Fibroblast of lung (primary cell): ENCODE results near the gene LYPD6.

Experiments used
- CTCF ChIP-seq, 2 donors: IDR thresholded peaks in 1 of 2; conservative IDR thresholded peaks in 1 of 2; 1 replicate in 1 of 2; 2 replicates in 1 of 2; pipeline ENCODE4 v1.5.1; 2011 to 2012; ENCODE audit warnings: low read length in 2 of 2, control low read depth in 1 of 2, inconsistent platforms in 1 of 2, low read depth in 1 of 2, mild to moderate bottlenecking in 1 of 2
- EZH2 ChIP-seq: IDR thresholded peaks from 2 replicates; pipeline ENCODE4 v1.5.1; 2012; ENCODE audit warnings: low read length, control low read depth, mild to moderate bottlenecking; ENCODE audit errors: missing control alignments

GRCh38 chr2:149472413-149472812 is 142.0 kb downstream of the LYPD6 start:
- TF ChIP-seq EZH2 (no peak), CTCF (conservative IDR thresholded peaks at IDR 0.05 in 1 of 2, IDR thresholded peaks at IDR 0.05 in 1 of 2; ENCODE audit: low read depth in 1 of 2, low read length in 2 of 2) (no peak)
